ENCODE measurements around the gene KLHDC8A. TPM values are rescaled to one million over a fixed set of nuclear protein-coding genes. Genes with fewer than 3 reads are reported as not detected.

KLHDC8A gene
- total RNA-seq, 2 experiments from 2014 or later: not detected

DNA sequence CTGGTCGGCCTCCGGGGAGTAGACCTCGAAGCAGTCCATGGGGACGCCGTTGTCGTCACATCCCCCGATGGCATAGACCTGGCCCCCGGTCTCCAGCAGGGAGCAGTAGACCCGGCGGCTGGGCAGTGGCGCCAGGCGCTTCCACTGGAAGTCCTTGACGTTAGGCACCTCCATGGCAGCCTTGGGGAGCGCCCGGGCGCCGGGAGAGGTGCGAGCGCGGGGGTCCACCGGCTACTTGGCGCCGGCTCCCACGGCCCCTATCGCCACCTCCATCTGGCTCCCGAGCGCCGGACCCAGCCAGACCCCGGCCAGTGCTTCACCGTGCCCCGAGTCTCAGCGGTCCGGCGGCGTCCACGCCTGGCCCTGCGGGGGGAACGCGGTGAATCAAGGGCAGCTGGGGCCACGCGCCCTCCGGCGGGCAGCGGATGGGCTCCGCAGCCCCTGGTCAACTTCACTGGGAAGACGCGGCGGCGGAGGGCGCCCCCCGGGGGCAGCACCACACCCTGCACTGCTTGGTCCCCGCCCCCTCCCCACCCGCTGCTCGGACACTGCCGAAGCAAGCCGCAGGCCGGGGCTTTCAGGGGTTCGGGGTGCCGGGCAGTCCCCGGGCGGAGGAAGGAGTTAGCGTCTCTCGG is 13.2 kb downstream of the KLHDC8A start:
- Mint-ChIP-seq H3K4me1 (ENCODE audit: low read depth) (peaks cover 12% of the 10 kb centered on the region), H3K27me3 (peaks cover 45% of the 10 kb centered on the region), H3K36me3 (ENCODE audit: low read depth) (no peaks in the 10 kb centered on the region), H3K4me3 (no peak overlapping the region), H3K9me3 (no peaks in the 10 kb centered on the region), H3K27ac (no peak overlapping the region)
- TF ChIP-seq, protein P1, sequence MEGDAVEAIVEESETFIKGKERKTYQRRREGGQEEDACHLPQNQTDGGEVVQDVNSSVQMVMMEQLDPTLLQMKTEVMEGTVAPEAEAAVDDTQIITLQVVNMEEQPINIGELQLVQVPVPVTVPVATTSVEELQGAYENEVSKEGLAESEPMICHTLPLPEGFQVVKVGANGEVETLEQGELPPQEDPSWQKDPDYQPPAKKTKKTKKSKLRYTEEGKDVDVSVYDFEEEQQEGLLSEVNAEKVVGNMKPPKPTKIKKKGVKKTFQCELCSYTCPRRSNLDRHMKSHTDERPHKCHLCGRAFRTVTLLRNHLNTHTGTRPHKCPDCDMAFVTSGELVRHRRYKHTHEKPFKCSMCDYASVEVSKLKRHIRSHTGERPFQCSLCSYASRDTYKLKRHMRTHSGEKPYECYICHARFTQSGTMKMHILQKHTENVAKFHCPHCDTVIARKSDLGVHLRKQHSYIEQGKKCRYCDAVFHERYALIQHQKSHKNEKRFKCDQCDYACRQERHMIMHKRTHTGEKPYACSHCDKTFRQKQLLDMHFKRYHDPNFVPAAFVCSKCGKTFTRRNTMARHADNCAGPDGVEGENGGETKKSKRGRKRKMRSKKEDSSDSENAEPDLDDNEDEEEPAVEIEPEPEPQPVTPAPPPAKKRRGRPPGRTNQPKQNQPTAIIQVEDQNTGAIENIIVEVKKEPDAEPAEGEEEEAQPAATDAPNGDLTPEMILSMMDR (IDR thresholded peaks at IDR 0.05): peak; percentile 52
- POLR2A ChIA-PET: no interaction called here
- CTCF ChIA-PET: interaction anchor here (0.6 to 3.6 kb wide), 2 partner anchors 11 to 740 kb away, joined by 3 to 23 read pairs; no protein-coding TSS in a partner anchor
- DNase-seq (peak; percentile 41), ATAC-seq (no peak)
- intact Hi-C loops (cut with micrococcal nuclease): no loop called here

DNA sequence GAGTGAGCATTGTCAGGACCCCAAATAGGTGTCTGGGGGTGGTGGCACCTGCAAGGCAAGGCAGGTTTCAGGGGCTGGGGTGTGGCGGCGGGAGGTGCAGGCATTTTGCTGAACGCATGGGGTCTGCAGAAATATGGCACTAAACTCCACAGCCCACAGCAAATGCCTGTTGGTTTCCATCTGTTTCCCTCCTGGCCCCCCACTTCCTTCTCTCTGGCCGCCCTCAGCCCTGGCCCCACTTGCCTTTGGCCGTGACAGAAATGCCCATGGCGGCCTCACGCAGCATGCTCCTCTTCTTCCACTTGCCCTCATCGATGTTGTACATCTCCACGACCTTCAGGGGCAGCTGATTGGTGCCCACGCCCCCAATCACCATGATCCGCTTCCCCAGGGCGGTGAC is 13.7 kb downstream of the KLHDC8A start:
- Mint-ChIP-seq H3K36me3 (ENCODE audit: low read depth) (no peaks in the 10 kb centered on the region), H3K27me3 (peaks cover 47% of the 10 kb centered on the region), H3K27ac (no peak overlapping the region), H3K4me3 (no peak overlapping the region), H3K4me1 (ENCODE audit: low read depth) (peaks cover 12% of the 10 kb centered on the region), H3K9me3 (no peaks in the 10 kb centered on the region)
- DNase-seq: no peak
- intact Hi-C loops (cut with micrococcal nuclease): no loop called here
- POLR2A ChIA-PET: no interaction called here
- no peak for ATAC-seq
- TF ChIP-seq, protein P1 (IDR thresholded peaks at IDR 0.05): no peak
- CTCF ChIA-PET: interaction anchor here (0.6 to 3.6 kb wide), 3 partner anchors 11 to 740 kb away, joined by 3 to 23 read pairs (median 3); no protein-coding TSS in a partner anchor

DNA sequence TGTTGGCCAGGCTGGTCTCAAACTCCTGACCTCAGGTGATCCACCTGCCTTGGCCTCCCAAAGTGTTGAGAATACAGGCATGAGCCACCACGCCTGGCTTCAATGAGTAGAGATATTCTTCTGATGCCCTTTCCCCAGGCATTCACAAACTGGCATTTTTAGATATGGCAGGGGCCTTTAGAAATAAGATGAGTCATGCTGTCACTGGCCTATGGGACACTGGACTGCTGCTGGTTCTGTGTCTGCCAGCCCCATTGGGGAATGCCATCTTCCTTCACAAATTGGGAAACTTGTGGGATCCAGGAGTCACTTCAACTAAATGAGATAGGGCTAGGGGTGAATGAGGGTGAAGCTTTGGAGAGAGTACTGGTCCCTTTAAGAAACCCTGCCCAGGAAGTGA is 16.0 kb downstream of the KLHDC8A start:
- DNase-seq (no peak), ATAC-seq (no peak)
- peaks cover 12% of the 10 kb centered on the region for H3K4me1 Mint-ChIP-seq (ENCODE audit: low read depth)
- no peaks in the 10 kb centered on the region for H3K36me3 Mint-ChIP-seq (ENCODE audit: low read depth)
- H3K27me3 Mint-ChIP-seq: peaks cover 35% of the 10 kb centered on the region
- TF ChIP-seq, protein P1 (IDR thresholded peaks at IDR 0.05): no peak
- H3K27ac Mint-ChIP-seq: no peak overlapping the region
- ChIA-PET CTCF (interaction anchor here (1.1 to 2.5 kb wide), 5 partner anchors 14 to 85 kb away, joined by 3 to 10 read pairs (median 9); no protein-coding TSS in a partner anchor), POLR2A (no interaction called here)
- no peaks in the 10 kb centered on the region for H3K9me3 Mint-ChIP-seq
- H3K4me3 Mint-ChIP-seq: no peak overlapping the region
- intact Hi-C loops (cut with micrococcal nuclease): no loop called here

DNA sequence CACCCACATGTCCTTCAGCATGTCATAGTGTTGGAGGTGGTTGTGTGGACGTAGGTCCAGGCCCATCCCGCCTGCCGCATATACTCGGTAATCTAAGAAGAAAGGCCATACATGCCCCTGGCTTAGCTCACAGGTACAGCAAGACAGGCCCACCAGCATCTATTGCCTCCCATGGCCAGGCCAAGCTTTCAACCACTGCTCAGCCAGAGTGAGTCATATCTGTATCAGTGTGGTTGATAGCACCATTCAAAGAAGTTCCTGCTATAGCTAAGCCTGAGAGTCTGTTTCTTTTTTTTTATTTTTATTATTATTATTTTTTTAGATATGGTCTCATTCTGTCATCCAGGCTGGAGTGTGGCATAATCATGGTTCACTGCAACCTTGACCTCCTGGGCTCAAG is 17.0 kb downstream of the KLHDC8A start:
- Mint-ChIP-seq H3K36me3 (ENCODE audit: low read depth) (no peaks in the 10 kb centered on the region), H3K9me3 (no peaks in the 10 kb centered on the region), H3K4me1 (ENCODE audit: low read depth) (peaks cover 12% of the 10 kb centered on the region), H3K27ac (no peak overlapping the region), H3K27me3 (peaks cover 27% of the 10 kb centered on the region), H3K4me3 (no peak overlapping the region)
- ChIA-PET POLR2A (no interaction called here), CTCF (interaction anchor here (1.1 to 2.5 kb wide), 9 partner anchors 9 to 148 kb away, joined by 3 to 10 read pairs (median 4); no protein-coding TSS in a partner anchor)
- TF ChIP-seq, protein P1 (IDR thresholded peaks at IDR 0.05): no peak
- DNase-seq: peak; percentile 52
- peak; percentile 67 for ATAC-seq
- intact Hi-C loops (cut with micrococcal nuclease): no loop called here

DNA sequence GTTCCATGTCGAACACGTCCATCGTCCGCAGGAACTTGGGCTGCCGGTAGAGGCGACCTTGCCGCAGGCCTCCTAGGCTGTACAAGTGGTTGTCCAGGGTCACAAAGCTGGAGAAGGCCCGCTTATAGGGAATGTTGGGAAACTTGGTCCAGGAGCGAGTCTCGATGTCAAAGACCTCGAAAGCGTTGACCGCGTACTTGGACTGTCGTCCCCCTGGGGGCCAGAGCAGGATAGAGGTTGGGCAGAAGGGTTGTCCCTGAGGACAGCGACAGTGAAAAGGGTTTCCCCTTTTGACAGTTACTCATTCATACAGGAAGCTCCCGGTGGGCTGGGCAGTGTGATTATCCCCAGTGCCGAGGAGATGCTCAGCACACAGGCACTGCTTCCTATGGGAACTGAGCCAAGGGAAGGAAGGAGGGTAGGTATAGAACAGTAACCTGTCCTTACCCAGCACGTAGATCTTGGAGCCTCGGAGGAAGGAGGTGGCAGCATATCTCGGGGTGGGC is 17.5 kb downstream of the KLHDC8A start:
- no peaks in the 10 kb centered on the region for H3K9me3 Mint-ChIP-seq
- H3K36me3 Mint-ChIP-seq (ENCODE audit: low read depth): no peaks in the 10 kb centered on the region
- ATAC-seq: no peak
- ChIA-PET CTCF (interaction anchor here (1.1 to 2.5 kb wide), 8 partner anchors 9 to 148 kb away, joined by 3 to 10 read pairs (median 5); no protein-coding TSS in a partner anchor), POLR2A (no interaction called here)
- no peak overlapping the region for H3K27ac Mint-ChIP-seq
- intact Hi-C loops (cut with micrococcal nuclease): no loop called here
- H3K27me3 Mint-ChIP-seq: peaks cover 22% of the 10 kb centered on the region
- no peak for DNase-seq
- no peak overlapping the region for H3K4me3 Mint-ChIP-seq
- H3K4me1 Mint-ChIP-seq (ENCODE audit: low read depth): peaks cover 9% of the 10 kb centered on the region
- TF ChIP-seq, protein P1 (IDR thresholded peaks at IDR 0.05): no peak

Data from activated CD8-positive, alpha-beta T cell treated with anti-CD3 and anti-CD28 coated beads for 36 hours (primary cell).